ENCODE results near the gene B3GNT5.

B3GNT5 gene

DNA sequence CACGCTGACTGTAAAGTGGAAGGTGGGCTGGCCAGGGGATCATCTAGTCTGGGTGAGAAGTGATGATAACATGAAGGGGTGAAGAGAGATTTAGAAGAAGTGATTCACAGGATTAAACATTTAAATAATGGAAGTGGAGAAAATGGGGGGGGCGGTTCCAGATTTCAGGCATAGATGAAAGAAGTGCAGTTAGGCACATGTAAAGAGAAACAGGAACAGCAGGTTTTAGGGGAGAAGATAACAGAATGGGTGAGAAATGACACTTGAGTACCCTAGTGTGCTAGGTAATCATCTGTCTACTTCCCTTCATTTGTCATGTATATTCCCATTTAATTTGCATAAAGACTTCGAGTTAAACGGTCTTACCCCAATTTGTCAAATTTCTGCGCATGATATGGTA, 15.3 kb downstream of the B3GNT5 start:
- Mint-ChIP-seq H3K4me3 (no peak overlapping the region), H3K4me1 (peaks cover 15% of the 10 kb centered on the region), H3K27ac (peak overlapping the region; percentile 57), H3K9me3 (no peaks in the 10 kb centered on the region), H3K36me3 (ENCODE audit: low read depth) (peaks cover 33% of the 10 kb centered on the region), H3K27me3 (ENCODE audit: low read depth, poor library complexity) (no peaks in the 10 kb centered on the region)
- no peak for DNase-seq
- TF ChIP-seq, protein P1, sequence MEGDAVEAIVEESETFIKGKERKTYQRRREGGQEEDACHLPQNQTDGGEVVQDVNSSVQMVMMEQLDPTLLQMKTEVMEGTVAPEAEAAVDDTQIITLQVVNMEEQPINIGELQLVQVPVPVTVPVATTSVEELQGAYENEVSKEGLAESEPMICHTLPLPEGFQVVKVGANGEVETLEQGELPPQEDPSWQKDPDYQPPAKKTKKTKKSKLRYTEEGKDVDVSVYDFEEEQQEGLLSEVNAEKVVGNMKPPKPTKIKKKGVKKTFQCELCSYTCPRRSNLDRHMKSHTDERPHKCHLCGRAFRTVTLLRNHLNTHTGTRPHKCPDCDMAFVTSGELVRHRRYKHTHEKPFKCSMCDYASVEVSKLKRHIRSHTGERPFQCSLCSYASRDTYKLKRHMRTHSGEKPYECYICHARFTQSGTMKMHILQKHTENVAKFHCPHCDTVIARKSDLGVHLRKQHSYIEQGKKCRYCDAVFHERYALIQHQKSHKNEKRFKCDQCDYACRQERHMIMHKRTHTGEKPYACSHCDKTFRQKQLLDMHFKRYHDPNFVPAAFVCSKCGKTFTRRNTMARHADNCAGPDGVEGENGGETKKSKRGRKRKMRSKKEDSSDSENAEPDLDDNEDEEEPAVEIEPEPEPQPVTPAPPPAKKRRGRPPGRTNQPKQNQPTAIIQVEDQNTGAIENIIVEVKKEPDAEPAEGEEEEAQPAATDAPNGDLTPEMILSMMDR (IDR thresholded peaks at IDR 0.05): no peak

DNA sequence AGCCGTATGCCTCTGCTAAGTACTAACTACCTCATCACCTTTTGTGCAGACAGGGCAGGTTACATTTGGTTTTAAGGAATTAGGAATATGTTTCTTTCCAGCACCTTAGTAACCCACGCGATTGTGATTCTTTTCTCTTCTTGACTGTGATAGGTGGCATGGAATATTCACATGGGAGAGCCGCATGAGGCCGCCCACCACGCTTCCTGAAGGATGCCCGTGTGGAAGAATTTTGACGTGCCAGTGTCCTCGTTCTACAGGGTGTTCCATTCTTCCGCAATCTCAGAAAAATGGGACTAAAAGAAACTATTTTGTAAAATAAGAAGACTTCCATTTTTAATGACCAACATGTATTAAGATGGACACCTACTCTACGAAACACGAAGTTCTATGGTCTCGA, 16.3 kb downstream of the B3GNT5 start:
- Mint-ChIP-seq H3K9me3 (no peaks in the 10 kb centered on the region), H3K4me1 (peaks cover 15% of the 10 kb centered on the region), H3K4me3 (no peak overlapping the region), H3K36me3 (ENCODE audit: low read depth) (peaks cover 35% of the 10 kb centered on the region), H3K27ac (no peak overlapping the region), H3K27me3 (ENCODE audit: low read depth, poor library complexity) (no peaks in the 10 kb centered on the region)
- no peak for DNase-seq
- TF ChIP-seq, protein P1 (IDR thresholded peaks at IDR 0.05): no peak

DNA sequence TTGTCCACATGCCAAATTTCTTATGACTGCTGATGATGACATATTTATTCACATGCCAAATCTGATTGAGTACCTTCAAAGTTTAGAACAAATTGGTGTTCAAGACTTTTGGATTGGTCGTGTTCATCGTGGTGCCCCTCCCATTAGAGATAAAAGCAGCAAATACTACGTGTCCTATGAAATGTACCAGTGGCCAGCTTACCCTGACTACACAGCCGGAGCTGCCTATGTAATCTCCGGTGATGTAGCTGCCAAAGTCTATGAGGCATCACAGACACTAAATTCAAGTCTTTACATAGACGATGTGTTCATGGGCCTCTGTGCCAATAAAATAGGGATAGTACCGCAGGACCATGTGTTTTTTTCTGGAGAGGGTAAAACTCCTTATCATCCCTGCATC, 17.3 kb downstream of the B3GNT5 start:
- no peak overlapping the region for H3K27ac Mint-ChIP-seq
- H3K27me3 Mint-ChIP-seq (ENCODE audit: low read depth, poor library complexity): no peaks in the 10 kb centered on the region
- no peak for DNase-seq
- H3K4me1 Mint-ChIP-seq: peaks cover 15% of the 10 kb centered on the region
- no peak overlapping the region for H3K4me3 Mint-ChIP-seq
- no peaks in the 10 kb centered on the region for H3K9me3 Mint-ChIP-seq
- TF ChIP-seq, protein P1 (IDR thresholded peaks at IDR 0.05): no peak
- peaks cover 35% of the 10 kb centered on the region for H3K36me3 Mint-ChIP-seq (ENCODE audit: low read depth)

DNA sequence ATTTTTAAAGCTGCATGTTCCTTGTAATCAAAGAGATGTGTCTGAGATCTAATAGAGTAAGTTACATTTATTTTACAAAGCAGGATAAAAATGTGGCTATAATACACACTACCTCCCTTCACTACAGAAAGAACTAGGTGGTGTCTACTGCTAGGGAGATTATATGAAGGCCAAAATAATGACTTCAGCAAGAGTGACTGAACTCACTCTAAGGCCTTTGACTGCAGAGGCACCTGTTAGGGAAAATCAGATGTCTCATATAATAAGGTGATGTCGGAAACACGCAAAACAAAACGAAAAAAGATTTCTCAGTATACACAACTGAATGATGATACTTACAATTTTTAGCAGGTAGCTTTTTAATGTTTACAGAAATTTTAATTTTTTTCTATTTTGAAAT, 19.1 kb downstream of the B3GNT5 start:
- H3K36me3 Mint-ChIP-seq (ENCODE audit: low read depth): peaks cover 32% of the 10 kb centered on the region
- TF ChIP-seq, protein P1 (IDR thresholded peaks at IDR 0.05): no peak
- no peak overlapping the region for H3K27ac Mint-ChIP-seq
- H3K4me3 Mint-ChIP-seq: no peak overlapping the region
- no peaks in the 10 kb centered on the region for H3K9me3 Mint-ChIP-seq
- peaks cover 12% of the 10 kb centered on the region for H3K4me1 Mint-ChIP-seq
- H3K27me3 Mint-ChIP-seq (ENCODE audit: low read depth, poor library complexity): no peaks in the 10 kb centered on the region
- no peak for DNase-seq

DNA sequence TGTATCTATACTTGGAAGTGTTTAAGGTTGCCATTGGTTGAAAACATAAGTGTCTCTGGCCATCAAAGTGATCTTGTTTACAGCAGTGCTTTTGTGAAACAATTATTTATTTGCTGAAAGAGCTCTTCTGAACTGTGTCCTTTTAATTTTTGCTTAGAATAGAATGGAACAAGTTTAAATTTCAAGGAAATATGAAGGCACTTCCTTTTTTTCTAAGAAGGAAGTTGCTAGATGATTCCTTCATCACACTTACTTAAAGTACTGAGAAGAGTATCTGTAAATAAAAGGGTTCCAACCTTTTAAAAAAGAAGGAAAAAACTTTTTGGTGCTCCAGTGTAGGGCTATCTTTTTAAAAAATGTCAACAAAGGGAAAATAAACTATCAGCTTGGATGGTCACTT, 19.7 kb downstream of the B3GNT5 start:
- DNase-seq: no peak
- Mint-ChIP-seq H3K4me1 (peaks cover 8% of the 10 kb centered on the region), H3K36me3 (ENCODE audit: low read depth) (peaks cover 30% of the 10 kb centered on the region), H3K9me3 (no peaks in the 10 kb centered on the region), H3K4me3 (no peak overlapping the region), H3K27ac (no peak overlapping the region), H3K27me3 (ENCODE audit: low read depth, poor library complexity) (no peaks in the 10 kb centered on the region)
- TF ChIP-seq, protein P1 (IDR thresholded peaks at IDR 0.05): no peak

DNA sequence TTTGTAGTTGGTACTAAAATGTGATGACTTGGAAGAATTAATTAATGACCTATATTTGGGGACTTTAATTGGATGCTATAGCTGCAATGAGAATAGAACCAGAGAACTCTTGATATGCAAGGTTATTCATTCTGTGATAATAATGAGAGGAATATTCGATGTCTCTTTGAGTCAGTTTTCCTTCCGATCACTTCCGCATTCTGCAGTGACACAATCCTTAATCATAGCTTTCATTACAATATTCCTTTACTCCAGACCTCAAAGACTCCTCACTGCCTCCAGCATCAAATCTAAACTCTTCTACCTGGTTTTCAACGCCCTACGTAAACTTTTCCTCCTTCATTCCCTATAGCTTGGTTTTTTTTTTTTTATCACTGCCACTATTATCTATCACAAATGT, 21.6 kb downstream of the B3GNT5 start:
- H3K27me3 Mint-ChIP-seq (ENCODE audit: low read depth, poor library complexity): no peaks in the 10 kb centered on the region
- H3K36me3 Mint-ChIP-seq (ENCODE audit: low read depth): peaks cover 20% of the 10 kb centered on the region
- TF ChIP-seq, protein P1 (IDR thresholded peaks at IDR 0.05): no peak
- DNase-seq: no peak
- no peaks in the 10 kb centered on the region for H3K9me3 Mint-ChIP-seq
- H3K4me3 Mint-ChIP-seq: no peak overlapping the region
- no peaks in the 10 kb centered on the region for H3K4me1 Mint-ChIP-seq
- no peak overlapping the region for H3K27ac Mint-ChIP-seq

Measured in nephron progenitor cell (in vitro differentiated cells).